Measurements from ENCODE around the gene BUB1B. TPM values are rescaled to one million over a fixed set of nuclear protein-coding genes. Genes with fewer than 3 reads are reported as not detected.

The BUB1B gene
- total and polyA plus RNA-seq, 9 of the 15 experiments (the other 6 are each of a cell fraction or from before 2014, with no cell fraction given): 28.7 to 113 (median 82.2) TPM

DNA sequence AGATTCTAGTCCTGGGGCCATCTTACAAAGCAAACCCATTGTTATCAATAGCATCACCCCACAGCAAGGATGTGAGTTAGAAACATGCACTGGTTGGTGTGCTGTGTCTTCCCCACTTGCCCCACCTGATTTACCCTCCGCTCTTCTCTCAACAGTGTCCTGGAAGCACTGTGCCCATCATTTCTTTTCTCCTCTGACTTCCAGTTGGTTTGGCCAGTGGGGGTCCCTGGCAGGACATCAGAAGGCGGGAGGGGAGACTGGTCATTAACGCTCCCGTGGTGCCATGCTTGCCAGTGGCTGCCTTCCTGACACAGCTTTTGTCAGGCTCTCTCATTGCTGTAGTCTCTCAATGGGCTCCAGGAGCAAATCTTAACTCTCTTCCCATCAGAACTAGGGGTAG is 11.5 kb upstream of the BUB1B start (continued):
- TF ChIP-seq, protein P1, sequence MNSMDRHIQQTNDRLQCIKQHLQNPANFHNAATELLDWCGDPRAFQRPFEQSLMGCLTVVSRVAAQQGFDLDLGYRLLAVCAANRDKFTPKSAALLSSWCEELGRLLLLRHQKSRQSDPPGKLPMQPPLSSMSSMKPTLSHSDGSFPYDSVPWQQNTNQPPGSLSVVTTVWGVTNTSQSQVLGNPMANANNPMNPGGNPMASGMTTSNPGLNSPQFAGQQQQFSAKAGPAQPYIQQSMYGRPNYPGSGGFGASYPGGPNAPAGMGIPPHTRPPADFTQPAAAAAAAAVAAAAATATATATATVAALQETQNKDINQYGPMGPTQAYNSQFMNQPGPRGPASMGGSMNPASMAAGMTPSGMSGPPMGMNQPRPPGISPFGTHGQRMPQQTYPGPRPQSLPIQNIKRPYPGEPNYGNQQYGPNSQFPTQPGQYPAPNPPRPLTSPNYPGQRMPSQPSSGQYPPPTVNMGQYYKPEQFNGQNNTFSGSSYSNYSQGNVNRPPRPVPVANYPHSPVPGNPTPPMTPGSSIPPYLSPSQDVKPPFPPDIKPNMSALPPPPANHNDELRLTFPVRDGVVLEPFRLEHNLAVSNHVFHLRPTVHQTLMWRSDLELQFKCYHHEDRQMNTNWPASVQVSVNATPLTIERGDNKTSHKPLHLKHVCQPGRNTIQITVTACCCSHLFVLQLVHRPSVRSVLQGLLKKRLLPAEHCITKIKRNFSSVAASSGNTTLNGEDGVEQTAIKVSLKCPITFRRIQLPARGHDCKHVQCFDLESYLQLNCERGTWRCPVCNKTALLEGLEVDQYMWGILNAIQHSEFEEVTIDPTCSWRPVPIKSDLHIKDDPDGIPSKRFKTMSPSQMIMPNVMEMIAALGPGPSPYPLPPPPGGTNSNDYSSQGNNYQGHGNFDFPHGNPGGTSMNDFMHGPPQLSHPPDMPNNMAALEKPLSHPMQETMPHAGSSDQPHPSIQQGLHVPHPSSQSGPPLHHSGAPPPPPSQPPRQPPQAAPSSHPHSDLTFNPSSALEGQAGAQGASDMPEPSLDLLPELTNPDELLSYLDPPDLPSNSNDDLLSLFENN (IDR thresholded peaks at IDR 0.05; ENCODE audit: low read depth in 2 of 2, low read length in 2 of 2): no peak
- TF ChIP-seq, protein P2, sequence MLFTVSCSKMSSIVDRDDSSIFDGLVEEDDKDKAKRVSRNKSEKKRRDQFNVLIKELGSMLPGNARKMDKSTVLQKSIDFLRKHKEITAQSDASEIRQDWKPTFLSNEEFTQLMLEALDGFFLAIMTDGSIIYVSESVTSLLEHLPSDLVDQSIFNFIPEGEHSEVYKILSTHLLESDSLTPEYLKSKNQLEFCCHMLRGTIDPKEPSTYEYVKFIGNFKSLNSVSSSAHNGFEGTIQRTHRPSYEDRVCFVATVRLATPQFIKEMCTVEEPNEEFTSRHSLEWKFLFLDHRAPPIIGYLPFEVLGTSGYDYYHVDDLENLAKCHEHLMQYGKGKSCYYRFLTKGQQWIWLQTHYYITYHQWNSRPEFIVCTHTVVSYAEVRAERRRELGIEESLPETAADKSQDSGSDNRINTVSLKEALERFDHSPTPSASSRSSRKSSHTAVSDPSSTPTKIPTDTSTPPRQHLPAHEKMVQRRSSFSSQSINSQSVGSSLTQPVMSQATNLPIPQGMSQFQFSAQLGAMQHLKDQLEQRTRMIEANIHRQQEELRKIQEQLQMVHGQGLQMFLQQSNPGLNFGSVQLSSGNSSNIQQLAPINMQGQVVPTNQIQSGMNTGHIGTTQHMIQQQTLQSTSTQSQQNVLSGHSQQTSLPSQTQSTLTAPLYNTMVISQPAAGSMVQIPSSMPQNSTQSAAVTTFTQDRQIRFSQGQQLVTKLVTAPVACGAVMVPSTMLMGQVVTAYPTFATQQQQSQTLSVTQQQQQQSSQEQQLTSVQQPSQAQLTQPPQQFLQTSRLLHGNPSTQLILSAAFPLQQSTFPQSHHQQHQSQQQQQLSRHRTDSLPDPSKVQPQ (CRISPR knock-in tag; IDR thresholded peaks at IDR 0.05; ENCODE audit: borderline replicate concordance): no peak
- no peak for TF ChIP-seq STAT5A (IDR thresholded peaks at IDR 0.05; ENCODE audit: borderline replicate concordance, low read length)
- TF ChIP-seq, protein P3, sequence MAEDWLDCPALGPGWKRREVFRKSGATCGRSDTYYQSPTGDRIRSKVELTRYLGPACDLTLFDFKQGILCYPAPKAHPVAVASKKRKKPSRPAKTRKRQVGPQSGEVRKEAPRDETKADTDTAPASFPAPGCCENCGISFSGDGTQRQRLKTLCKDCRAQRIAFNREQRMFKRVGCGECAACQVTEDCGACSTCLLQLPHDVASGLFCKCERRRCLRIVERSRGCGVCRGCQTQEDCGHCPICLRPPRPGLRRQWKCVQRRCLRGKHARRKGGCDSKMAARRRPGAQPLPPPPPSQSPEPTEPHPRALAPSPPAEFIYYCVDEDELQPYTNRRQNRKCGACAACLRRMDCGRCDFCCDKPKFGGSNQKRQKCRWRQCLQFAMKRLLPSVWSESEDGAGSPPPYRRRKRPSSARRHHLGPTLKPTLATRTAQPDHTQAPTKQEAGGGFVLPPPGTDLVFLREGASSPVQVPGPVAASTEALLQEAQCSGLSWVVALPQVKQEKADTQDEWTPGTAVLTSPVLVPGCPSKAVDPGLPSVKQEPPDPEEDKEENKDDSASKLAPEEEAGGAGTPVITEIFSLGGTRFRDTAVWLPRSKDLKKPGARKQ (CRISPR knock-in tag; IDR thresholded peaks at IDR 0.05): no peak

Data from K562 (cell line).